GM23338 (cell line): ENCODE measurements around the gene YTHDF1. TPM values are rescaled to one million over a fixed set of nuclear protein-coding genes. Genes with fewer than 3 reads are reported as not detected.
A peak's percentile ranks its signal among the peaks of the same experiment; 100 is the strongest.

ENCODE experiments used
- ATAC-seq: fragments of 200-7000 bp; cut with Tn5 transposase; 3 replicates; pipeline ENCODE4 v1.9.1; 2020
- DNase-seq: peaks from one replicate; pipeline ENCODE4 v3.0.0-alpha.2; 2015; ENCODE audit warnings: low spot score
- H2AFZ ChIP-seq: fragments of 200-600 bp; sonication (generic); 2 replicates; pipeline ENCODE4 v1.8.0; 2016; ENCODE audit warnings: antibody characterized with exemption, mild to moderate bottlenecking, moderate library complexity
- H3F3A ChIP-seq: fragments of 200-600 bp; sonication (generic); replicated peaks from 2 replicates; pipeline ENCODE4 v1.8.0; 2017; ENCODE audit warnings: antibody characterized with exemption, mixed run types, low read depth
- H3K27ac ChIP-seq: fragments of 200-600 bp; sonication (generic); 2 replicates; pipeline ENCODE4 v1.6.1; 2016; ENCODE audit warnings: low read depth
- H3K27me3 ChIP-seq: fragments of 200-600 bp; sonication (generic); 2 replicates; pipeline ENCODE4 v1.8.0; 2016; ENCODE audit warnings: mild to moderate bottlenecking, mixed run types, moderate library complexity; ENCODE audit not compliant: insufficient read depth
- H3K36me3 ChIP-seq: fragments of 200-600 bp; sonication (generic); 2 replicates; pipeline ENCODE4 v1.8.0; 2016; ENCODE audit warnings: mild to moderate bottlenecking; ENCODE audit not compliant: insufficient read depth
- H3K4me1 ChIP-seq: fragments of 200-600 bp; sonication (generic); 2 replicates; pipeline ENCODE4 v1.8.0; 2016; ENCODE audit warnings: mild to moderate bottlenecking, moderate library complexity; ENCODE audit not compliant: insufficient read depth
- H3K4me2 ChIP-seq: fragments of 200-600 bp; sonication (generic); 2 replicates; pipeline ENCODE4 v1.7.1; 2017; ENCODE audit warnings: mixed run types
- H3K4me3 ChIP-seq: fragments of 200-600 bp; sonication (generic); 2 replicates; pipeline ENCODE4 v1.6.1; 2016; ENCODE audit warnings: mixed run types
- H3K79me2 ChIP-seq: fragments of 200-600 bp; sonication (generic); replicated peaks from 2 replicates; pipeline ENCODE4 v1.8.0; 2017; ENCODE audit warnings: mild to moderate bottlenecking; ENCODE audit not compliant: insufficient read depth
- H3K9me2 ChIP-seq: fragments of 200-600 bp; sonication (generic); 2 replicates; pipeline ENCODE4 v1.8.0; 2017; ENCODE audit not compliant: insufficient read depth
- H4K20me1 ChIP-seq: fragments of 200-600 bp; sonication (generic); replicated peaks from 2 replicates; pipeline ENCODE4 v1.8.0; 2017; ENCODE audit warnings: mild to moderate bottlenecking; ENCODE audit not compliant: insufficient read depth
- H3K27ac Mint-ChIP-seq: 2 replicates; pipeline ENCODE4 v1.8.0; 2020; ENCODE audit warnings: inconsistent platforms, mild to moderate bottlenecking, moderate library complexity, mixed read lengths
- H3K27me3 Mint-ChIP-seq: 3 replicates; pipeline ENCODE4 v1.8.0; 2022; ENCODE audit warnings: low read depth, mild to moderate bottlenecking, moderate library complexity, mixed read lengths, inconsistent platforms; ENCODE audit not compliant: insufficient read depth, poor library complexity
- H3K36me3 Mint-ChIP-seq: 3 replicates; pipeline ENCODE4 v1.8.0; 2021; ENCODE audit warnings: low read depth, mild to moderate bottlenecking, inconsistent platforms, moderate library complexity, mixed read lengths
- H3K4me1 Mint-ChIP-seq: 3 replicates; pipeline ENCODE4 v1.8.0; 2020; ENCODE audit warnings: mild to moderate bottlenecking, inconsistent platforms, mixed read lengths
- H3K4me3 Mint-ChIP-seq: 3 replicates; pipeline ENCODE4 v1.8.0; 2021; ENCODE audit warnings: moderate library complexity, mild to moderate bottlenecking, inconsistent platforms, mixed read lengths
- H3K9me3 Mint-ChIP-seq: 3 replicates; pipeline ENCODE4 v1.8.0; 2020; ENCODE audit warnings: moderate library complexity, mild to moderate bottlenecking, inconsistent platforms, mixed read lengths
- POLR2AphosphoS5 ChIP-seq: IDR thresholded peaks from 2 replicates; pipeline ENCODE4 v1.6.1; 2016; ENCODE audit warnings: antibody characterized with exemption, low read depth
- ZNF114 ChIP-seq: fragments of 250-450 bp; sonication (Bioruptor Pico); IDR thresholded peaks from 2 replicates; pipeline ENCODE4 v1.5.0; 2020; ENCODE audit warnings: mild to moderate bottlenecking, moderate library complexity
- ZNF331 ChIP-seq: fragments of 250-450 bp; sonication (Bioruptor Pico); IDR thresholded peaks from 2 replicates; pipeline ENCODE4 v1.5.0; 2020; ENCODE audit warnings: low read depth, mild to moderate bottlenecking, moderate library complexity
- polyA plus RNA-seq: library from polyadenylated mRNA; unstranded; fragments of >200 nt; fragmentation: Nextera tagmentation; extraction: Ambion mirVana; gene quantifications from 2 replicates; pipeline ENCODE4 v1.2.1, GENCODE V29; 2016
- total RNA-seq: library from RNA; depleted of rRNA; stranded (reverse); fragments of >200 nt; shearing (Covaris generic); gene quantifications from 2 replicates; pipeline ENCODE4 v1.2.3, GENCODE V29; 2014
- TF ChIP-seq, protein P1 (sequence below), 2 experiments: fragments of 200-600 bp in 1 of 2; sonication (generic) in 1 of 2; conservative IDR thresholded peaks; 2 replicates each; pipeline versions ENCODE4 v1.5.1 to v1.6.1; 2016 to 2017; ENCODE audit warnings: antibody characterized with exemption in 2 of 2, low read depth in 2 of 2, mild to moderate bottlenecking in 2 of 2, moderate library complexity in 1 of 2
- TF ChIP-seq, protein P2 (sequence below): fragments of 250-450 bp; sonication (Bioruptor Pico); IDR thresholded peaks from 2 replicates; pipeline ENCODE4 v1.5.0; 2020; ENCODE audit warnings: mild to moderate bottlenecking, moderate library complexity

Gene YTHDF1
- total and polyA plus RNA-seq, 2 experiments from 2014 or later = 30.9 to 64.3 TPM

DNA sequence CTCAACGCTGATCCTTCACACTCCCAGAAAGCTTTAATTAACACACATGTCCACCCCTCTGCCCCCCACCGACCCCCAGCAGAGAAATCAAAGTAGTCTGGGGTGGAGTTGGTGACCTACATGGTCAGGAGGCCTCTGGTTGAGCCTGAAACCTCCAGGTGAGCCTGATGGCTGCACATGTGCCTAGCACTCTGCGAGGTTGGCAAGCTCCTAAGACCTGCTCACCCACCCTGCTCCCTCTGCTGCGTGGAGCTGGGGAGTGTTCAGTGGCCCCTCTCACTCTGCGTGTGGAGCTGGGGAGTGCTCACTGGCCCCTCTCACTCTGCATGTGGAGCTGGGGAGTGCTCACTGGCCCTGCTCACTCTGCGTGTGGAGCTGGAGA is 7.9 kb upstream of the YTHDF1 start (continued):
- TF ChIP-seq POLR2AphosphoS5 (no peak), ZNF331 (CRISPR knock-in tag) (no peak)
- TF ChIP-seq, protein P1, sequence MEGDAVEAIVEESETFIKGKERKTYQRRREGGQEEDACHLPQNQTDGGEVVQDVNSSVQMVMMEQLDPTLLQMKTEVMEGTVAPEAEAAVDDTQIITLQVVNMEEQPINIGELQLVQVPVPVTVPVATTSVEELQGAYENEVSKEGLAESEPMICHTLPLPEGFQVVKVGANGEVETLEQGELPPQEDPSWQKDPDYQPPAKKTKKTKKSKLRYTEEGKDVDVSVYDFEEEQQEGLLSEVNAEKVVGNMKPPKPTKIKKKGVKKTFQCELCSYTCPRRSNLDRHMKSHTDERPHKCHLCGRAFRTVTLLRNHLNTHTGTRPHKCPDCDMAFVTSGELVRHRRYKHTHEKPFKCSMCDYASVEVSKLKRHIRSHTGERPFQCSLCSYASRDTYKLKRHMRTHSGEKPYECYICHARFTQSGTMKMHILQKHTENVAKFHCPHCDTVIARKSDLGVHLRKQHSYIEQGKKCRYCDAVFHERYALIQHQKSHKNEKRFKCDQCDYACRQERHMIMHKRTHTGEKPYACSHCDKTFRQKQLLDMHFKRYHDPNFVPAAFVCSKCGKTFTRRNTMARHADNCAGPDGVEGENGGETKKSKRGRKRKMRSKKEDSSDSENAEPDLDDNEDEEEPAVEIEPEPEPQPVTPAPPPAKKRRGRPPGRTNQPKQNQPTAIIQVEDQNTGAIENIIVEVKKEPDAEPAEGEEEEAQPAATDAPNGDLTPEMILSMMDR (conservative IDR thresholded peaks at IDR 0.05; ENCODE audit: low read depth in 2 of 2) = no peak
- TF ChIP-seq, protein P2, sequence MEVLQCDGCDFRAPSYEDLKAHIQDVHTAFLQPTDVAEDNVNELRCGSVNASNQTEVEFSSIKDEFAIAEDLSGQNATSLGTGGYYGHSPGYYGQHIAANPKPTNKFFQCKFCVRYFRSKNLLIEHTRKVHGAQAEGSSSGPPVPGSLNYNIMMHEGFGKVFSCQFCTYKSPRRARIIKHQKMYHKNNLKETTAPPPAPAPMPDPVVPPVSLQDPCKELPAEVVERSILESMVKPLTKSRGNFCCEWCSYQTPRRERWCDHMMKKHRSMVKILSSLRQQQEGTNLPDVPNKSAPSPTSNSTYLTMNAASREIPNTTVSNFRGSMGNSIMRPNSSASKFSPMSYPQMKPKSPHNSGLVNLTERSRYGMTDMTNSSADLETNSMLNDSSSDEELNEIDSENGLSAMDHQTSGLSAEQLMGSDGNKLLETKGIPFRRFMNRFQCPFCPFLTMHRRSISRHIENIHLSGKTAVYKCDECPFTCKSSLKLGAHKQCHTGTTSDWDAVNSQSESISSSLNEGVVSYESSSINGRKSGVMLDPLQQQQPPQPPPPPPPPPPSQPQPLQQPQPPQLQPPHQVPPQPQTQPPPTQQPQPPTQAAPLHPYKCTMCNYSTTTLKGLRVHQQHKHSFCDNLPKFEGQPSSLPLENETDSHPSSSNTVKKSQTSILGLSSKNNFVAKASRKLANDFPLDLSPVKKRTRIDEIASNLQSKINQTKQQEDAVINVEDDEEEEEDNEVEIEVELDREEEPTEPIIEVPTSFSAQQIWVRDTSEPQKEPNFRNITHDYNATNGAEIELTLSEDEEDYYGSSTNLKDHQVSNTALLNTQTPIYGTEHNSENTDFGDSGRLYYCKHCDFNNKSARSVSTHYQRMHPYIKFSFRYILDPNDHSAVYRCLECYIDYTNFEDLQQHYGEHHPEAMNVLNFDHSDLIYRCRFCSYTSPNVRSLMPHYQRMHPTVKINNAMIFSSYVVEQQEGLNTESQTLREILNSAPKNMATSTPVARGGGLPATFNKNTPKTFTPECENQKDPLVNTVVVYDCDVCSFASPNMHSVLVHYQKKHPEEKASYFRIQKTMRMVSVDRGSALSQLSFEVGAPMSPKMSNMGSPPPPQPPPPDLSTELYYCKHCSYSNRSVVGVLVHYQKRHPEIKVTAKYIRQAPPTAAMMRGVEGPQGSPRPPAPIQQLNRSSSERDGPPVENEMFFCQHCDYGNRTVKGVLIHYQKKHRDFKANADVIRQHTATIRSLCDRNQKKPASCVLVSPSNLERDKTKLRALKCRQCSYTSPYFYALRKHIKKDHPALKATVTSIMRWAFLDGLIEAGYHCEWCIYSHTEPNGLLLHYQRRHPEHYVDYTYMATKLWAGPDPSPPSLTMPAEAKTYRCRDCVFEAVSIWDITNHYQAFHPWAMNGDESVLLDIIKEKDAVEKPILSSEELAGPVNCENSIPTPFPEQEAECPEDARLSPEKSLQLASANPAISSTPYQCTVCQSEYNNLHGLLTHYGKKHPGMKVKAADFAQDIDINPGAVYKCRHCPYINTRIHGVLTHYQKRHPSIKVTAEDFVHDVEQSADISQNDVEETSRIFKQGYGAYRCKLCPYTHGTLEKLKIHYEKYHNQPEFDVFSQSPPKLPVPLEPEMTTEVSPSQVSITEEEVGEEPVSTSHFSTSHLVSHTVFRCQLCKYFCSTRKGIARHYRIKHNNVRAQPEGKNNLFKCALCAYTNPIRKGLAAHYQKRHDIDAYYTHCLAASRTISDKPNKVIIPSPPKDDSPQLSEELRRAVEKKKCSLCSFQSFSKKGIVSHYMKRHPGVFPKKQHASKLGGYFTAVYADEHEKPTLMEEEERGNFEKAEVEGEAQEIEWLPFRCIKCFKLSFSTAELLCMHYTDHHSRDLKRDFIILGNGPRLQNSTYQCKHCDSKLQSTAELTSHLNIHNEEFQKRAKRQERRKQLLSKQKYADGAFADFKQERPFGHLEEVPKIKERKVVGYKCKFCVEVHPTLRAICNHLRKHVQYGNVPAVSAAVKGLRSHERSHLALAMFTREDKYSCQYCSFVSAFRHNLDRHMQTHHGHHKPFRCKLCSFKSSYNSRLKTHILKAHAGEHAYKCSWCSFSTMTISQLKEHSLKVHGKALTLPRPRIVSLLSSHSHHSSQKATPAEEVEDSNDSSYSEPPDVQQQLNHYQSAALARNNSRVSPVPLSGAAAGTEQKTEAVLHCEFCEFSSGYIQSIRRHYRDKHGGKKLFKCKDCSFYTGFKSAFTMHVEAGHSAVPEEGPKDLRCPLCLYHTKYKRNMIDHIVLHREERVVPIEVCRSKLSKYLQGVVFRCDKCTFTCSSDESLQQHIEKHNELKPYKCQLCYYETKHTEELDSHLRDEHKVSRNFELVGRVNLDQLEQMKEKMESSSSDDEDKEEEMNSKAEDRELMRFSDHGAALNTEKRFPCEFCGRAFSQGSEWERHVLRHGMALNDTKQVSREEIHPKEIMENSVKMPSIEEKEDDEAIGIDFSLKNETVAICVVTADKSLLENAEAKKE (CRISPR knock-in tag) = no peak

DNA sequence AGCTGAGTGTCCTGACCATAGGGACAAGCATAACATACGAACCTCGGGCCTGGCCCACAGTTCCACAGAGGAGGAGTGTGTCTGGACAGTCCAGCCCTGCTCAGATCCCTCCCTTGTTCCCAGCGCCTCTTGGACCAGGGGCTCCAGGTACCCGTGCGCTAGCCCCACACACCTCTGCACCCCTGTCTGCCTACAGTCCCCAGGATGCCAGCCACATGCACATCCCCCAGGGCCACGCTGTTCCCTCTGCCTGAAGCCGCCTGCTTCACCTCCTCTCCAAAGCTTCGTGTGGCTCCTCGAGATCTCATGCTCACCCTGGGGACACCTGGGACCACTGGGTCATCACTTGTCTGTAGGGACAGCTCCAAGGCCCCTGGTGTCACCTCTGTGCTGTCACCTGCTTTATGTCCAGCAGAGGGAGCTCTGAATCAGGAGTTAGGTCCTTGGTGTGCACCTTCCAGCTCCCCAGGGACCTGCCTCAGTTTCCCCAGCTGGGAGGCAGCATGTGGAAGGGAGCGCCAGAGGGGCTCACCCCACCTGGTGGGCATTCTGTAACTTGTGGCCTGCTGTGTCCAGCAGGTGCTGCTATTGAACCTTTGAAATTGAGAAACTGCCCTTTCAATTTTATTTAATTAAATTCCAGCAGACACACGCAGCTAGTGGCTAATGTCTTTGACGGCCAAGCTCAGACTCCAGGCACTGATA is 7.3 kb upstream of the YTHDF1 start:
- no peak overlapping the region for H3K27ac ChIP-seq
- Mint-ChIP-seq H3K4me3 (no peak overlapping the region), H3K4me1 (peaks cover 24% of the 10 kb centered on the region), H3K36me3 (no peaks in the 10 kb centered on the region), H3K27ac (no peak overlapping the region), H3K27me3 (peaks cover 17% of the 10 kb centered on the region), H3K9me3 (no peaks in the 10 kb centered on the region)
- H2AFZ ChIP-seq = no peak overlapping the region
- no peaks in the 10 kb centered on the region for H3K27me3 ChIP-seq
- H3F3A ChIP-seq = no peaks in the 10 kb centered on the region; the same call in 1 of the 2 replicates
- peak; percentile 80 for DNase-seq
- no peaks in the 10 kb centered on the region for H3K9me2 ChIP-seq
- H3K4me2 ChIP-seq = no peak overlapping the region
- H3K36me3 ChIP-seq = no peaks in the 10 kb centered on the region
- H3K4me1 ChIP-seq = 0 out of 2 replicates have a peak, but pooled peaks cover 3% of the 10 kb centered on the region
- H4K20me1 ChIP-seq = no peaks in the 10 kb centered on the region
- H3K4me3 ChIP-seq = no peak overlapping the region
- H3K79me2 ChIP-seq = no peaks in the 10 kb centered on the region
- peak; percentile 66 for ATAC-seq
- TF ChIP-seq, protein P1 (conservative IDR thresholded peaks at IDR 0.05; ENCODE audit: low read depth in 2 of 2) = peak; percentile 89 to 91
- no peak for TF ChIP-seq ZNF114 (CRISPR knock-in tag)
